ENCODE results near the gene EDARADD.

DNA sequence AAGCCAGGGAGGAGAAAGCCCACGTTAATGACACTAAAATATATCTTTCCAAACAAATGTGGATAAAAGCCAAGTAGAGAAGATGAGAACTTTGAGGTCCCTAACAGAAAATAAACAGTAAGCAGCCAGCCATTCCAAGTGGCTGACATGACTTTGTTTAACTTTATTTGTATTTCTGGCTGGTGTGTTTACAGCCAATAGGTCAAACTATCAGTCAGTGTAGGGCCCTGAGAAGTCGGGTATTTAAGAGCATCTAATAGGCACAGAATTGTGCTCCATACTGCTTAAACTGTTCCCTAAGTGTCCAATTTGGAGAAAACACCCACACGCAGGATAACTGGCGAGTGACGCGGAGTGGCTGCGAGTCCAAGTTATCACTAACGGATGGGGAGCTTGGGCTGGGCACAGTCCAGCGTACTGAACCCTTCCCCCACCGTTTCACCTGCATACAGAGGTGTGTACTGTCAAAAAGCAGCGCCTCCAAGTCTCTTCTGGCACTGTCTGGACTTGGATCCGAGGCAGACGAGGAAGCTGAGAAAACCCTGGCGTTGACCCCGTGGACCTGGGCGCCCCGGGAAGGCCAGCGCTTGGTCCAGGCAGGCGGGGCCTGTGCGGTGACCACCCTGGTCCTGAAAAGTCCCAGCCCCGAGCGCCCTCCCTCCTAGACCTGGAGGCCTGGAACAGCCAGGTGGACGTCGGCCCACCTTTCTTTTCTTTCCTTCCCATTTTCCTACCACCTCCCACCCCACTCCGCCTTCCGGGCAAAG lies 129.0 kb downstream of the EDARADD start:
- TF ChIP-seq, protein P1, sequence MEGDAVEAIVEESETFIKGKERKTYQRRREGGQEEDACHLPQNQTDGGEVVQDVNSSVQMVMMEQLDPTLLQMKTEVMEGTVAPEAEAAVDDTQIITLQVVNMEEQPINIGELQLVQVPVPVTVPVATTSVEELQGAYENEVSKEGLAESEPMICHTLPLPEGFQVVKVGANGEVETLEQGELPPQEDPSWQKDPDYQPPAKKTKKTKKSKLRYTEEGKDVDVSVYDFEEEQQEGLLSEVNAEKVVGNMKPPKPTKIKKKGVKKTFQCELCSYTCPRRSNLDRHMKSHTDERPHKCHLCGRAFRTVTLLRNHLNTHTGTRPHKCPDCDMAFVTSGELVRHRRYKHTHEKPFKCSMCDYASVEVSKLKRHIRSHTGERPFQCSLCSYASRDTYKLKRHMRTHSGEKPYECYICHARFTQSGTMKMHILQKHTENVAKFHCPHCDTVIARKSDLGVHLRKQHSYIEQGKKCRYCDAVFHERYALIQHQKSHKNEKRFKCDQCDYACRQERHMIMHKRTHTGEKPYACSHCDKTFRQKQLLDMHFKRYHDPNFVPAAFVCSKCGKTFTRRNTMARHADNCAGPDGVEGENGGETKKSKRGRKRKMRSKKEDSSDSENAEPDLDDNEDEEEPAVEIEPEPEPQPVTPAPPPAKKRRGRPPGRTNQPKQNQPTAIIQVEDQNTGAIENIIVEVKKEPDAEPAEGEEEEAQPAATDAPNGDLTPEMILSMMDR (IDR thresholded peaks at IDR 0.05), result no peak
- TF ChIP-seq POLR2AphosphoS5 (IDR thresholded peaks at IDR 0.05) (no peak), POLR2A (IDR thresholded peaks at IDR 0.05) (no peak)

Measured in gastroesophageal sphincter (tissue), 3 donors.